GM21515 (cell line): ENCODE data around the gene HARBI1.

Experiments
- ATAC-seq: cut with Tn5 transposase; IDR thresholded peaks from one replicate; pipeline ENCODE4 v1.9.1; 2021; ENCODE audit not compliant: unreplicated experiment

HARBI1 gene

GRCh38 chr11:46633291-46634217 is 16.5 kb upstream of the HARBI1 start:
- no peak for ATAC-seq

DNA sequence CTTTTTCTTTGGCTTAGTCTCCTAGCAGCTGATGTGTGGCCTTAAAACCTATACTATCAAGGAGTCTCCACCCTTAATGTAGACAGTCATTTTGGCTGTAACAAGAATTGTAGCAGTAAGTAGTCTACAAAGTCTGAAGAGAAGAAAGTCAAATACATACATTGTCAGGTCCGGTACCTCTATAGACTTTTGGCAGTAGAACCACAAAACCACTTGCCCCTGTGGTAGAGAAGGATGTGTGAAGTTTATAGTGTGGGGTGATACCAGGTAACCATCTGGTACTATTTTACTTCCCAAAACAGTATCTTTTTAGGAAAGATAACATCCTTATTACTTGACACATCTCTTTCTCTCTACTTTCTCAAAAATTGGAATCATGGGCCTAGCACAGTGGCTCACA is 15.5 kb upstream of the HARBI1 start:
- no peak for ATAC-seq

- no peak for ATAC-seq
These were observed 14.6 kb upstream of the HARBI1 start for GRCh38 chr11:46631676-46632075.

GRCh38 chr11:46630237-46630636 is 13.2 kb upstream of the HARBI1 start:
- ATAC-seq, result no peak

- ATAC-seq, result no peak
These were observed 11.9 kb upstream of the HARBI1 start for GRCh38 chr11:46628961-46629360.

- ATAC-seq, result no peak
These were observed 8.4 kb upstream of the HARBI1 start for GRCh38 chr11:46625406-46625805.

DNA sequence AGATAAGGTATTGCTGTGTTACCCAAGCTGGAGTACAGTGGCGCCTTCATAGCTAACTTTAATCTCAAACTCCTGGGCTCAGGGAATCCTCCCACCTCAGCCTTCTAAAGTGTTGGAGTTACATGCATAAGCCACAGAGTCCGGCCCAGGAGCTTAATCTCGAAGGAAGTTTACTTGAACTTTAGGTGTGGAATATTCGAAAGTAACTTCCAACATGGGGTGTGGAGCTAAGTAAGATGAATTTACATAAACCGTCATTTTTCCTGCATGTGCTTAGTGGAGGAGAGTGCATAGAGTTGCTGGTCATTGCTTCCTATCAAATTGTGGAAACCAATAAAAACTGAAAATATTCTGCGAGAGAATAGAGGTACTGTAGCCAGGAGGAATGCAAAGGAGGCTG is 1.8 kb upstream of the HARBI1 start:
- no peak for ATAC-seq

DNA sequence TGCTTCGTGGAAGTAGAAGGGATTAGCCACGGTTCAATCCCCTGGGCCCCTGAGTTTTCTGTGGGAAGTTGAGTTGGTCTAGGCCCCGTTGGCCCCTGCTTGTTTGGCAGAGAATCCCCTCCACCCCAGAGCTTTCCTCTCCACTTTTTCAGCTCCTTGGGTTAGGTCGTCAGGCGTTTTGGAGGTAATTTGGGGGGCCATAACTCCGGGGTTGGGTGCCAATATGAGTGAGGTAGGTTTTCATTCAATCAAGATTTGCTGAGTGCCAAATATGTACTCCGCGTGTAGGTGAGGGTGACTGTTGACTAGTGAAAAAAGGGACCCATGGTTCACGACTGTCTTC is 916 bp upstream of the HARBI1 start:
- ATAC-seq, result peak; percentile 2

DNA sequence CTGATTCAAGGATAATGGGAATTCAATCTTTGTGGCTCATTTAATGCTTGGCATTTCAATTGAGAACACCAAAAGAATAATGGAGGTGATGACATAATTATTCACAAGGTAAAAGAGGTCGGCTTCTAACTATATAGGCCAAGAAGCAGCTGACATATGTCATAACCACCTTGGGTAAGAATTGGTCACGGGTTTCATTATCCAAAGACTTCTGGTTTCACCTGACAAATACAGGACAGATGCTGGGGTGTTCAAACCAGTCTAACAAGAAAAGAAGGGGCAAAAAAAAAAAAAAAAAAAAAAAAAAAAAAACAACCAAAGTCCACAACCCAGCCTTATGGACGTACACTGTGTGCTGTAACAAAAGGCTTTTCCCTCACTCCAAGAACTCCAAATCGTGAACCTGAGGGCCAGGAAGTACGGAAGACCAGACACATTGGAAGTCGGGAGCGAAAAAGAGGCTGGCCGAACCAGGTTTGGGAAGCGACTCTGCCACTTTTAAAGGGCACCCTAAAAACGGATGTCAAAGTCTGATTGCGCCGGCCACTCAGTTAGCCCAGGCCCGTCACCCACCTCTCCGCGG is 385 bp downstream of the HARBI1 start:
- no peak for ATAC-seq

GRCh38 chr11:46615756-46616155 is 1.3 kb downstream of the HARBI1 start:
- no peak for ATAC-seq

- ATAC-seq, result no peak
These were observed 4.7 kb downstream of the HARBI1 start for GRCh38 chr11:46612326-46612725.

- ATAC-seq, result no peak
These were observed 5.3 kb downstream of the HARBI1 start for GRCh38 chr11:46611526-46612304.

GRCh38 chr11:46609386-46609785 is 7.6 kb downstream of the HARBI1 start:
- ATAC-seq, result no peak

- ATAC-seq, result no peak
These were observed 9.5 kb downstream of the HARBI1 start for GRCh38 chr11:46607516-46607915.

DNA sequence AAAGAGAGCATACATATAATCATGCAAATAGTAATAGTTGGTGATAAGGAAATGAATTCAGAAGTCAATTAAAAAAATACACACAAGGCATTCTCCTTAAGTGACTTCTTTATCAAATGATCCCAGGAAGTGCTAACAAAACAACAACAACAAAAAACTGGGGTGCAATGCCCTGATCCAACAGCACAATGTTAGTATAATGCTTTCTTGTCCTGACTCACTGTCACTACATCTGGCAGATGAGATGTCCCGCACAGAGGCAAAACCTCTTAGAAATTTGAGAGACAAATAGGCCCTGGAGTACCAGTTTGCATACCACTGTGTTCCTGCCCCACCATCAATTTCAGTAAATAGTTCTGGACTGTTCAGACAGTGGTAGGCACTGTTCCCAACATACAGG is 12.2 kb downstream of the HARBI1 start:
- ATAC-seq, result no peak

DNA sequence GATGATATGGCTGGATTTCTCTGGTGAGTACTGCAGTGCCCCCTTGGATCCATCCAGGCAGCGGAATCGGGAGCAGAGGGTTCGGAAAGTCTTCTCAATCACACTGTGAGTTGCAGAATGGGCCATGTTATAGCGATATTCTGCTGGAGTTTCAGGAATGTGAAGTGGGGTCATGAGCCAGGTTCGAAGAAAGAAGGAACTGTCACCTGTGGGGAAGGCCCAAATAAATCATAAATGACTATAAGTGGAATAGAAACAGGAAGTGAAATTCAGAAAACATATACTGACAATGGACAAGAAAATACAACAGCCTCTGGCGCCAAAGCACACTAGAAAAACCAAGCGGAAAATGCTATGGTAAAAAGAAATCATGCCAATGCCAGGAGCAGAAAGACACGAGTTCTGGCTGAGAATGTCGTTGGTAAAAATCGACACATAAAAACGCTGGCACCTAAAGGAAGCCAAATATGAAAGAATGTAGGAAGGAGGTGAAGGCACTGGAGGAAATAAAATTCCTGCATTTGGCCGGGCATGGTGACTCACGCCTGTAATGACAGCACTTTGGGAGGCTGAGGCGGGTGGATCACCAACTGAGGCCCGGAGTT is 13.2 kb downstream of the HARBI1 start:
- no peak for ATAC-seq

DNA sequence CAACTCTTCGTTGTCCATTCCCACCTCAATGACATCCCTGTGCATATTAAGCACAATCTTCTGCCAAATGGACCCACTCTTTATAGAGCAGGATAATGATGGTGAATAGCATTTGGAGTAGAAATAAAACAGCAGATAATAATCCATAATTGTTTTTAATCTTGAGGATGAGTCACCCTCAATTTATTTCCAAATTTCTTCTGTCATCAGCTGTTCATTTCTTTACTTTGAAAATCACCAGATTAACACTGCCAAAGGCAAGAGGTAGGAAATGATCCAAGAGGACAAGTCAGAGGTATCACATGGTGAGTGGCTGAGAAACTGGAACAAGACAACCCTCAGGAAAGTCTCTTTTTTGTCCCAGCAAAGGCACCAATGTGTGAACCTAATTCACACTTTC is 15.9 kb downstream of the HARBI1 start:
- ATAC-seq, result no peak

- ATAC-seq, result no peak
These were observed 16.6 kb downstream of the HARBI1 start for GRCh38 chr11:46600194-46600960.

DNA sequence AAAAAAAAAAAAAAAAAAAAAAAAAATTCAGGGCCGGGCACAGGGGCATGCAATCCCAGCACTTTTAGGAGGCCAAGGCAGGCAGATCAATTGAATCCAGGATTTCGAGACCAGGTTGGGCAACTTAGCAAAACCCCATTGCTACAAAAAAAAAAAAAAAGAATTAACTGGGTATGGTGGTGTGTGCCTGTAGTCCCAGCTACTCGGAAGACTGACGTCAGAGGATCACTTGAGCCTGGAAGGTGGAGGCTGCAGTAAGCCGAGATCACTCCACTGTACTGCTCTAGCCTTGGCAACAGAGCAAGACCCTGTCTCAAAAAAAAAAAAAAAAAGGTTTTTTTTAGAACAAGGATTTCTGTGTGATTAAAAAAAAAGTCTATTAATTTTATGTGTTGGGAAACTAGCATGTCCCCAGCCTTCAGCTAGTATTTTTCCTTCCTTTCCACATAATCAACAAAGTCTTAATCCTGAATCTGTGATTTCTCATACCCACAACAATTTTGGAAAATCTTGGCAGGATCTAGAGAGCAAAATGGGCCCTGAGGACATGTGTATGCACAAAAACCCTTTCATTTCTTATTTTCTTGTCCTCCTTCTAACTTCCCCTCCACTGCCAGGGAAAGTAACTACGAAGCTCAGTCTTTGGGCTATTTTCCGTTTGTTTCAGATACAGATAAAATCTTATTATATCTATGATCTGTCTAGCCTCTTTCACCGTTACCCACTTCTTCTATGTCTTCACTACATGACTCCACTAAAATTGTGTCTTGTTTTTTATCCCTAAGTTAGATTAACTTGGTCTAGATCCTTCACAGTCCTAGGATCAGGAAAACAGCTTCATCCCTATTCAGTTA is 17.5 kb downstream of the HARBI1 start:
- no peak for ATAC-seq
